GM21515 (cell line): ENCODE measurements around the gene OR7A17.

ENCODE experiments used
- ATAC-seq: cut with Tn5 transposase; IDR thresholded peaks from one replicate; pipeline ENCODE4 v1.9.1; 2021; ENCODE audit not compliant: unreplicated experiment

Gene OR7A17

GRCh38 chr19:14886032-14886431 is at the start of gene OR7A17:
TSS of gene OR7A17 (minus strand) at chr19:14886132. CDS start at chr19:14881355, 4,777 bp downstream.
- ATAC-seq = no peak

DNA sequence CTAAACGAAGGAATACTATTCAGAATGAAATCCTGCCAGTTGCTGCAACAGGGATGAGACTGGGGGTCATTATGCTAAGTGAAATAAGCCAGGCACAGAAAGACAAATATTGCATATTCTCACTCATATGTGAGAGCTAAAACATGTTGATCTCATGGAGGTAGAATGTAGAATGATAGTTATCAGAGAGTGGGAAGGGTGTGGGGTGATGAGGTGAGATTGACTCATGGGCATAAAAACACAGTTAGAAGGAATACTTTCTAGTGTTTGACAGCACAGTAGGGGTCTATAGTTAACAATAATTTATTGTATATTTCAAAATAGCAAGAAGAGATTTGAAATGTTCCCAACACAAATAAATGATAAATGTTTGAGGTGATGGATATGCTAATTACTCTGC is 47.6 kb upstream of the OR7A17 start:
- no peak for ATAC-seq

DNA sequence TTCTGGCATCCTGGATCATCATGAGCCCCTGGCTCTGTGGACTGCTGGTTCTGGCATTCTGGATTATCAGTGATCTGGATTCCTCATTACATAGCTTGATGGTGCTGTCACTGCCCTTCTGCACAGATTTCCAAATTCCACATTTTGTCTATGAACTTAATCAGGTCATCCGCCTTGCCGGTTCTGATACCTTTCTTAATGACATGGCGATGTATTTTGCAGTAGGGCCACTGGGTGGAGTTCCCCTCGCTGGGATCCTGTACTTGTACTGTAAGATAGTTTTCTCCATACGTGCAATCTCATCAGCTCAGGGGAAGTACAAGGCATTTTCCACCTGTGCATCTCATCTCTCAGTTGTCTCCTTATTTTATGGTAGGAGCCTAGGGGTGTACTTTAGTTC is 30.9 kb upstream of the OR7A17 start:
- no peak for ATAC-seq

- ATAC-seq = no peak
Measured at GRCh38 chr19:14915116-14915515, 29.2 kb upstream of the OR7A17 start.

DNA sequence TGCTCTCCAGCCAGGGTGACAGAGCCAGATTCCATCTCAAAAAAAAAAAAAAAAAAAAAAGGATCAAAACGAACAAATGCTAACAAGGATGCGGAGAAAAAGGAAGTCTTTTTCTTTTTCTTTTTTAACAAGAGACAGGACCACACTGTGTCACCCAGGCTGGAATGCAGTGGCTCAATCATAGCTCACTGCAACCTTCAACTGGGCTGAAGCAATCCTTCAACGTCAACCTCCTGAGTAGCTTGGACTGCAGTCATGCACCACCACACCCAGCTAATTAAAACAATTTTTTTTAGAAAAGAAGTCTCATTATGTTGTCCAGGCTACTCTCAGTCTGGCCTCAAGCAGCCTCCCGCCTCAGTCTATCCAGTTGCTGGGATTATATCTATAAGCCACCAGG is 20.8 kb upstream of the OR7A17 start:
- no peak for ATAC-seq

DNA sequence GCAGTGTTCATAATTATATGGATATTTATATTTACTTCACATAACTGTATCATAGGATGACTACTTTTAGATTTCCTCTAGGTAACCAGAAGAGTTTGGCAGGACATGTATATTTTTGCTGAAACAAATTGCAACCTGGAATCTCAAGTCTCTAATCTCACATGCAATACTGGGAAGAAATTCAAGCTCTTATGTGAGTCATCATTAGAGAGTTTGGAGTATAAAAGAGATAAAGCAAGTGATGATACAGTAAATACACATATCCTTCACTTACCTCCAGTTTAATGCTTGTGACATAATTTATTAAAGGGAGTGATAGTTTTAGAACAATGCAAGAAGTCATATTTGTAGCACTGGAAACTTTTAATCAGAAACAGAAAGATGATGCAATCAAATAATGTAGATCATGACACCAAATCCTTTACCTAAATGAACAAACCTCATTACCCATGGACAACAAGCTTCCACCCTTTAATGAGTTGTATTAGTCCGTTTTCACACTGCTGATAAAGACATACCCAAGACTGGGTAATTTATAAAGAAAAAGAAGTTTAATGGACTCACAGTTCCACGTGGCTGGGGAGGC is 15.8 kb upstream of the OR7A17 start:
- ATAC-seq = no peak

- no peak for ATAC-seq
Measured at GRCh38 chr19:14890643-14891379, 4.9 kb upstream of the OR7A17 start.

- no peak for ATAC-seq
Measured at GRCh38 chr19:14889994-14890642, 4.2 kb upstream of the OR7A17 start.

GRCh38 chr19:14871619-14872230 is 14.2 kb downstream of the OR7A17 start:
- ATAC-seq = no peak

GRCh38 chr19:14868497-14868896 is 17.4 kb downstream of the OR7A17 start:
- no peak for ATAC-seq

DNA sequence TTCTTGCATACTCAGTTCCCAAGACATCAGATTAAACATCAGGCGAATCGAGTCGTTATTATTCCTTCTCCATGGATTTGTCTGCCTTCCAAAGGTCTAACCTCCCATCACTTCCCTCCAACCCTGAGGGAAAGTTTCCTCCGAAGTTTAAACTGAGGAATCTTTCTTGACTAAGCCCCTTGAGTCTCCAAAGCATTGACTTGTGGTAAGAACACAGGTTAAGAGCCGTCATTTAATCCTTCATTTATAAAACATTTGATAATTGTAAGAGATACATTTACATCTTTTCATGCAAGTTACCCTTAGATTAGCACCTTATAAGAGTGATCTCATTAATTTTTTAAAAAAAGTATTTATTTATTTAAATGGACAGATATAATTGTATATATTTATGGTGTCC is 37.1 kb downstream of the OR7A17 start, which contains the start of gene OR7A10:
Gene OR7A10 (minus strand): TSS at position 101 of the 400 bp plus-strand sequence. CDS start 7,045 bp downstream, outside the sequence.
- no peak for ATAC-seq

DNA sequence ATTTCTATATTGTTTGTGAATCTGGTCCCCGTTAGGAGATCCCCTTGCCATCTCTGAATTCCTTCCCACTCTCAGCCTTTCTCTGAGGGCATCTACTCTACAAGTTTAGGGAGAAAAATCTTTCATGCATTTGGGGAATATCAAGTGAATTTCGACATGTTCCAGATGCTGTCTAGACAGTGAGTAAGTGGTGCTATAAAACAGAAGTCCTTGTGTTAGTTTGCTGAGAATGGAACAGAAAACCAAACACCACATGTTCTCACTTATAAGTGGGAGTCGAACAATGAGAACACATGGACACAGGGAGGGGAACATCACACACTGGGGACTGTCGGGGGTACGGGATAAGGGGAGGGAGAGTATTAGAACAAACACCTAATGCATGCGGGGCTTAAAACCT is 42.4 kb downstream of the OR7A17 start:
- ATAC-seq = no peak

- no peak for ATAC-seq
Measured at GRCh38 chr19:14843169-14843568, 42.8 kb downstream of the OR7A17 start.

DNA sequence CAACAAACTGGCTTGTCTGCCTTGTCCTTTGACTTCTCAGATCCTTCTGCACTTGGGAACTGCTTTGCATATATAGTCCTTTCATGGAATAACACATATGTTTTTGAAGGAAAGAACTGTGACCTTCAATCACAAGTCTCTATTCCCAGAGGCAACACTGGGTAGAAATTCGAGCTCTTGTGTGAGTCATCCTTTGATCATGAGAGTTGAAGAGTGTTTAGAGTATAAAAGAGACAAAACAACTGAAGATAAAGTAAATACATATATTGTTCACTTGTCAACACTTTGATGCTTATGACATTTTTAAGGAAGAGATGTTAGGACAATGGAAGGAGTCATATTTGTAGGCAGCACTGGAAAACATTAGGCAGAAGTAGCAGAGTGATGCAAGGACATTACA is 45.7 kb downstream of the OR7A17 start:
- no peak for ATAC-seq

- no peak for ATAC-seq
Measured at GRCh38 chr19:14837391-14837790, 48.5 kb downstream of the OR7A17 start.

GRCh38 chr19:14835011-14835410 is 50.9 kb downstream of the OR7A17 start, which contains the start of the genes OR7A5 and OR7C1:
TSS of gene OR7A5 (minus strand) at chr19:14835185. CDS start at chr19:14828241, 6,944 bp downstream.
TSS of gene OR7C1 (minus strand) at chr19:14835185. CDS start at chr19:14800136, 35,049 bp downstream.
- ATAC-seq = no peak

GRCh38 chr19:14830702-14831101 is 55.2 kb downstream of the OR7A17 start:
- ATAC-seq = no peak
